ENCODE results near the gene ATXN1.

The ATXN1 gene

DNA sequence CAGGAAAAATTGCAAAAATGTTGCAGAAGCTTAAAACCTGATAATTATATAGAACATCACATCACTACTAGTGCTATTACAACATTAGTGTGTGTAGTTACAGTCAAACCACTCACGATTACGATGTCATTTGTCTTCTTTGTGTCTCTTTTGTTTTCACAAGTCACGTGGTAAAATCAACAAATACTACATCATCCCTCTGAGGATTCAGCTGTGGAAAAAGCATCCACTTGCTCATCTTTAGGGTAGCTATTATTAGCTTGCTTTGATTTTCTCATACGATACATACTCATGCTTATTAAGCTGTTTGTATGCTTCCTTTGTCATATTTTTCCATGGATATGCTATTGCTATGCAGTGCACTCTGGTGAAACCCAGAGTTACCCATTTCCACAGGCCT is 22.2 kb upstream of the ATXN1 start:
- no peak for DNase-seq (ENCODE audit: low read depth in 2 of 2)

GRCh38 chr6:16782278-16782677 is 21.0 kb upstream of the ATXN1 start:
- no peak for DNase-seq (ENCODE audit: low read depth in 2 of 2)

DNA sequence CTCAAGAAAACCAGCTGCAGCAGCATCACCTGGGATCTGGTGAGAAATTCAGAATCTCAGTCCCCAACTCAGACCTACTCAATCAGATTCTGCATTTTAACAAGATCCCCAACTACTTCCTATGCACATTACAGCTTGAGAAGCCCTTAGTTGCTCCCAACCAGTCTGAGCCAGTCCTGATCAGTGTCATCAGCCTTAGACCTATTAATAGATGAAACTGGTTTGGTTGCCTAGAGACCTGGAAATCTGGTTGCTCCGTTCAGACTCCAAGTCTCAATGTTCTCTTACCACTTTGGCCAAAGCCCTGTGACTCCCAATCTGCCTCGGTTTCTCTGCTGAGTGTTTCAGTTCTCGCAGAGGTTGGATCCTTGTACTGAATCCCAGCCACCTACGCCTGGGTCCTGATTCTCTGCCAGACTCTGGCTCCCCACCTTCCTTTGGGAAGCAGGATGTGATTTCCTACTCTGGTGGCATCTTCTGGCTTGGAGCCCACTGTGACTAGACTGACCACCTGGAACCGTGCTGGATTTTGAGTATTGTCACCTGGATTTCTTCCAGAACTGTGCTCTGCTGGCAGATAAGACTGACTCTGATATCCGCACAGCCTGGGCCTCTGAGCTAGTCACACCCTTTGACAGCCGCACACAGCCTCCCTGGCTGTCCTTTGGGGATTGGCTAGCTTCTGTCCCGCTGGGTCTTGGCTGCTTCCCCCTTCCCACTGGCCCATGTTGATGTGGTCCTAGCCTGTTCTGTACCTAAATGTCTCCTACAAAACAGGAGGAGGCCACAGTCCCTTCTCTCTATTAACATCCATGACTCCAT is 20.3 kb upstream of the ATXN1 start:
- DNase-seq (ENCODE audit: low read depth in 2 of 2): no peak

DNA sequence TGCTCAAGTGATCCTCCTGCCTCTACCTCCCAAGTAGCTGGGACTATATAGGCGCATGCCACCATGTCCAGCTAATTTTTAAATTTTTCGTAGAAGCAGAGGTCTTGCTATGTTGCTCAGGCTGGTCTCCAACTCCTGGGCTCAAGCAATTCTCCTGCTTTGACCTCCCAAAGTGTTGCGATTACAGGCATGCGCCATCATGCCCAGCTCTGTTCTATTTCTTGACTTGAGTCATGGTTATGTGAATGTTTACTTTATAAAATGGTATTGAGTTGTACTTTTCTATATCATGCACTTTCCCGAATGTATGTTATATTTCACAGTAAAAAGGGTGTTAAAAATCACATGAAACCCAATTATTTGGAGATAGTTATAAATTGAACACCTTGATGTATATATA is 17.3 kb upstream of the ATXN1 start:
- DNase-seq (ENCODE audit: low read depth in 2 of 2): no peak

DNA sequence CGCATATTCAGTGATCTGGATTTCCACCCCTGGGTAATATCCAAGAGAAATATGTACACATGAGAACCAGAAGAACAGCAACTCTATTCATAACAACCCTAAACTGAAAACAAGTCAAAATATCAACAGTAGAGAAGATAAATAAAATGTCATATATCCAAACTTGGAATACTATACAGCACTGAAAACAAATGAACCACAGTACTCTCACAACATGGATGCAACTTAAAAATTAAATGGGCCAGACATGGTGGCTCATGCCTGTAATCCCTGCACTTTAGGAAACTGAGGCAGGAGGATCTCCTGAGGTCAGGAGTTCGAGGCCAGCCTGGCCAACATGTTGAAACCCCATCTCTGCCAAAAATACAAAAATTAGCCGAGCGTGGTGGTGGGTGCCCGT is 16.5 kb upstream of the ATXN1 start:
- no peak for DNase-seq (ENCODE audit: low read depth in 2 of 2)

- no peak for DNase-seq (ENCODE audit: low read depth in 2 of 2)
These were observed 15.2 kb upstream of the ATXN1 start for GRCh38 chr6:16776394-16777017.

DNA sequence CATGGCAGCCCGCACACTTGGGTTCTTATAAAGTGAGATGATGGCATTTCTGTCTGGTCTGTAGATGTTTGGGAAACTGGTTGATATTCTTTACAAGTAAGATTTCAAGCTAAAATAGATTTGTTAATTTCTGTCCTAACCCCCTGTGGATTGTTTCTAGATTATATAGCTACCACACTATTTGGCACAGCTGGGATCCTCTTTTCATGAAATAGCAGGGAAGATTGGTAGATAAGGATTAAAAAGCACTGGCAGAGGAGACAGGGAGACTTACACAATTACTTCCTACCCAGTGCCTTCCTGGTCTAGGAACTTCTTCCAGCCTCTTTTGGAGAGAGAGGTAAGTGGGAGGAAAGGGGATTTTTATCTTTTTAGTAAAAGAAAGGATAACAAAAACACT is 13.2 kb upstream of the ATXN1 start:
- no peak for DNase-seq (ENCODE audit: low read depth in 2 of 2)

DNA sequence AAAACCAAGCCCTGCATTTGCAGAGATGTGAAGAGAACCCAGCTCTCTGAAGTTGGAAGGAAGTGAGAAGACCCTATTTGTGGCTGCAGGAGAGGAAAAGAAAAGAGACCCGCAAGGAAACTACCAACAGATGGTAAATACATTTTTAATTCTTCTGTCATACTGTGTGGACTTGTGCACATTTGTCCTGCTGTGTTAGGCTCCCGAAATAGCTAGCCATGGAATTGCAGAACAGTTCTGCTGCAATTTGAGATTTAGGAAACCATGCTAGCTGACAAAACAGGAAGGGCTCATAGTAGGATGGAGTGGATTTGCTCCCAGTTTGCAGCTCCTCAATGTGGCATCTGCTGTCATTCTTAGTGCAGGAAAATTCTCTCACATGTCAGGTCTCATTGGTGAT is 12.1 kb upstream of the ATXN1 start:
- no peak for DNase-seq (ENCODE audit: low read depth in 2 of 2)

GRCh38 chr6:16770701-16771569 is 9.7 kb upstream of the ATXN1 start:
- DNase-seq (ENCODE audit: low read depth in 2 of 2): peak; percentile 58 to 67

GRCh38 chr6:16769986-16770376 is 8.7 kb upstream of the ATXN1 start:
- DNase-seq (ENCODE audit: low read depth in 2 of 2): no peak

- DNase-seq (ENCODE audit: low read depth in 2 of 2): peak; percentile 37 to 44
These were observed 8.1 kb upstream of the ATXN1 start for GRCh38 chr6:16769131-16769985.

DNA sequence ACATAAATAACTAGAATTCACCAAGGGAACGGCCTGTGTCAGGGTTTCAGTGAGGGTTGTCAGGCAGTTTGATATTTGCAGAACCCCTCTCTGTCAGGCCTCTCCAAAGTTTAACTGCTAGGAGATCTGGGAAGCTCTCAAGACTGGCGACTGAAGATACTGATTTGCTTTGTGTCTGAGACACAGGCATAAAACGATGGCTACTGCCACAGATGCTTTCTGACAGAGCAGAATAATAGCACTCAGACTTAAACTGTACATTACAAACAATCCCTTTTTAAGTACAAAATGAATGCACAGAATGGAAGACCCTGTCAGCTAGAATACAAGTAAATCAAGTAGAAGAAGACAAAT is 7.2 kb upstream of the ATXN1 start:
- DNase-seq (ENCODE audit: low read depth in 2 of 2): no peak

- no peak for DNase-seq (ENCODE audit: low read depth in 2 of 2)
These were observed 6.7 kb upstream of the ATXN1 start for GRCh38 chr6:16767765-16768476.

GRCh38 chr6:16766836-16767745 is 5.8 kb upstream of the ATXN1 start:
- DNase-seq (ENCODE audit: low read depth in 2 of 2): no peak

GRCh38 chr6:16766043-16766536 is 4.8 kb upstream of the ATXN1 start:
- DNase-seq (ENCODE audit: low read depth in 2 of 2): no peak

GRCh38 chr6:16765235-16765634 is 4.0 kb upstream of the ATXN1 start:
- no peak for DNase-seq (ENCODE audit: low read depth in 2 of 2)

- DNase-seq (ENCODE audit: low read depth in 2 of 2): no peak
These were observed 3.1 kb upstream of the ATXN1 start for GRCh38 chr6:16764188-16764950.

DNA sequence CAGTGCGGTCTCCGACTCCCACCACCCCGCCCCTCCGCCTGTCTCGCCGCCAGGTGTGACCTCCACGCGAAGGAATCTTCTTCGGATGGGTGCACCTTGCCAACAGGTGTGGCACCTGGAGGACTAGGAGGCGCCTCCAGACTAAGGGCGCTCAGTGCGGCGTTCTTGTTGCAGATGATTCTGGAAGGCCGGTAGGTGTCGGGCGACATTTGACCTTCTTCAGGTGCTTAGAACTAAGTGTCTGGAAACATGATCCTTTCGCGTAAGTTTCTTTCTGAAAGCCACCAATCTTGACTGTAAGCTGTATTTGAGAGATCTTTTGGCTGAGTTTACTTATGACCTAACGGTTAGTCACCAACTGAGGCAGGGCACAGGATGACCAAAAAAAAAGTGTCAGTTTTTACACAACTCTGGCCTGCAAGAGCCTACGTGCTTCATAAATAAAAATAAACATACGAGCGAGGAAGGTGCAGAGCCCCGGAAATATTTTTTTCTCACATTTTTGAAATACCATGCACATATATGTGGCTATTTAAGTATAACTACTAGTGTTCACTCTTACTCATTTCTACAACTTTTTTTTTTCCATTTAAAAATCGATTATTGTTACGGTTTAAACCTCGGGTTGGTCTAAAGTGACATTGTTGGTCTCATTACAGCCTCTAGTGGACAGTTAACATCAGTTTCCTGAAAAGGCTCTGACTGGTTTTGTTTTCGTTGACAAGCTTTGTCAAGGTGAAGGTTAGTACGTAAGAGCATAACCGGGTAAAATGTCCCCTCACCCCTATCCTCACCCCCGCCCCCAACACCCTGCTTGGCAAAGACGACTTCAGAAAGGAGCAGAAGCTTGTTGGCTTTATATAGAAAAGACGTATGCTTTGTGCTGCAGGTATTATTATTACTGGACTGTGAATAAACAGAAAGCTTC is 1.6 kb upstream of the ATXN1 start:
- DNase-seq (ENCODE audit: low read depth in 2 of 2): peak in 1 of 2 donors; percentile 26
